IPS DF 4.7 (cell line): Measurements from ENCODE around the gene PARD3B.
"Not testable (repeated sequence)": the region's sequence is repeated elsewhere in the genome, so short reads cannot be mapped to it uniquely, and the experiment has no call there.

Experiments
- DNase-seq: peaks from one replicate; pipeline ENCODE4 v3.0.0-alpha.2; 2013; ENCODE audit warnings: low spot score; ENCODE audit errors: extremely low read depth

The PARD3B gene

DNA sequence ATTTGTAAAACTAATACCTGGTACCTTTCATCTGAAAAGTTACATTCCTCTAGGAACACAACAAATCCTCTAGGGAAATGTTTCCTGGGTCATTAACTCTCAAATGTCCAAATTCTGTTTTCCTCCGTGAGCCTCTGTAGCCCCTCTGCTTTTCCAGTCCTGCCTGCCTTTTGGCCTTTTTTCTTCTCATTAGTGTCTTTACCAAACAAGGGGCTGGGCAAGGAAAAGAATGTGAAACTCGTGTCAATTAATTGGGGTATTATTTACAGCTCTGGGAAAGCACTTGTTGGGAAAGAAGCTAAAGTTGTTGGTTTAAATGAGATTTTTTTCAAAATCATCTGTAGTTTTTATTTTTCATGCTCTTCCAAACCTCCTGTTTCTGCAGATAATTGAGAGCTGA lies 938.9 kb downstream of the PARD3B start:
- DNase-seq, result no peak

DNA sequence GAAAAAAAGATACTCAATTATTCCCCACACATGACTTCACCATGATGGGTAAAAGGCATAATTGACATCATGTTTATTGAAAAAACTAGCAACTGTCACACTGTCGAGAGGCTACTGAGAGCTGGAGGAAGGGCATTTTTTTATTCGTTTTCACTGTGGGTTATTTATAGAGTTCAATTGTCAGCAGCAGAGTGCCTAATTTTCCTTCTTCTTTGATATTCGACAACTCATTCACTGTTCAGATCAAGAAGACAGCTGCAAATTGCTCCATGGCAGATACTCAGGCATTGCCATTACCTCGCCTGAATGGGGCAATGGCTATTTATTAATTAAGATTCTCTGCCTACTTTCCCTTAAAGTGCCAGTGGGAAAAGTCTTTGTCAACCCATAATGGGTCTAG lies 939.5 kb downstream of the PARD3B start:
- DNase-seq, result no peak

DNA sequence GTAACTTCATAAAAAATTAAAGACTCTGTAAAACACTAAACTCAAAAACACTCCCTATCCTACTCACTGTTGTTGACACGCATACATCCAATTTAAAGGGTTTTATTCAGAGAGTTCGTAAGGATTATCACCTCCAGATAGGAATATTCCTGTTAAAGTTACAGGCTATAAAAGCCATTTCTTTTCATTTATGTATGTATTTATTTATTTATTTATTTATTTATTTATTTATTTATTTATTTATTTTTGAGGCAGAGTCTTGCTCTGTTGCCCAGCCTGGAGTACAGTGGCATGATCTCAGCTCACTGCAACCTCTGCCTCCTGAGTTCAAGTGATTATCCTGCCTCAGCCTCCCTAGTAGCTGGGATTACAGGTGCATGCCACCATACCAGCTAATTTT lies 948.3 kb downstream of the PARD3B start:
- not testable (repeated sequence) for DNase-seq

DNA sequence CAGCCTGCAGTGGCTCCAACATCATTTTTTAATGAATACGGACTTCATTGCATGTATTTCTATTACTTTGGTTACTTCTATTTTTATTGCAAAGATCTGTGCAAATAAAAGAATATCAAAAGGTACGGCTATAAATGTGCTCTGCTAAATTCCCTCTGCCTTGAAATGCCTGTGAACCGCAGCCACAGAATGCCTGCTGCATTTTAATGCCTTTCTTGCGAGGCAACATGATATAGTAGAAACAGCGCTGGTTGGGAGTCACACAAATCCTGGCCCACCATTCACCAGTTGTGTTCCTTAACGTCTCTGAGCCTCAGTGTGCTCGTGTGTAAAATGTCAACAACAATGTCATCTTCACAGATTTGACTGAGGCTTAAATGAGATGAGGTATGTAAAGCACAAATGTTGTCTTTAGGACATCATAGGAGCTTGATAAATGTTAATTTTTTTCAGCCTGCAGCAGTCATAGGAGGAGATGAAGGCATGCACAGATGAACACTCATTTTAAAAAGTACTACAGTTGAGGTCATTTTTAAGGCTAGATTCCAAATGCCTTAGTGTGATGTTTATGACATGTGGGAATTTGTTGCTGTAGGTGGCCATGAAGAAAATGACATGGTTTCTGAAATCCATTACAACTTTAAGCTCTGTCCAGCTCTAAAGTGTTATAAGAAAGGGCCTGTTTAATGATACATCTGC lies 949.4 kb downstream of the PARD3B start:
- DNase-seq, result no peak

DNA sequence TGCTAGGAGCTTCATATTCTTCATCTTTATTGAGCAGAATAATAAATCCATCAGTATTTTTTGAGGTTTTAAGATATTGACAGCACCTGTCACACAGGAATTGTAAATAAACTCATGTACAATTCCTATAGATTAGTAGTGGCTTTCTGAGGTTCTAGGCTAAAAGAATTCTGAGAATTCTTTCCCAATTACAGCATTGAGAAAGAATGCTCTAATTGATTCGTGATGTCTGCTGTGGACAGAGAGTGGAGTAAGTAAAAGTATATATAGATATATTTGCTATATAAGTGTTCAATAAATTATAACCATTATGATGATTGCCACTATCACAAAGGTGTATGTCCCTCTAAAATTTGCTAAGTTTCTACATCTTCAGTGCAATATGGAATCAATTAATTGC lies 950.5 kb downstream of the PARD3B start:
- DNase-seq, result no peak

DNA sequence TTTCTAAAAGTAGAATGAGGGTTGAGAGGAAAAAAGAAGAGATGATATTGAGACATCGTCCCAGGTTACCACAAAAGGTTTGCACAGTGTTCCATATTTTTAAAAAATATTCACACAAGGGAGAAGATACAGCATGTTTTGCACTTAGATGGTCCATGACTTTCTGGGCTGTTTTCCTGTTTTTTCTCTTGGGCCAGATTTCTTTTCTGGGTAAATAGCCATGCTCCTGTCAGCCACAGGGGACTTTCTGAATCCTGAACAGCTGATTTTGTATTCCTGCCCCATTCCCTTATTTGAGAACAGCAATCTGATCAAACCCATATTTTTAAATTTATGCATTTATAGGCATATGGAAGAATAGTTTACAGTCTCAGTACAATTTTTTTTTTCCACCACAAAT lies 951.1 kb downstream of the PARD3B start:
- DNase-seq, result no peak

DNA sequence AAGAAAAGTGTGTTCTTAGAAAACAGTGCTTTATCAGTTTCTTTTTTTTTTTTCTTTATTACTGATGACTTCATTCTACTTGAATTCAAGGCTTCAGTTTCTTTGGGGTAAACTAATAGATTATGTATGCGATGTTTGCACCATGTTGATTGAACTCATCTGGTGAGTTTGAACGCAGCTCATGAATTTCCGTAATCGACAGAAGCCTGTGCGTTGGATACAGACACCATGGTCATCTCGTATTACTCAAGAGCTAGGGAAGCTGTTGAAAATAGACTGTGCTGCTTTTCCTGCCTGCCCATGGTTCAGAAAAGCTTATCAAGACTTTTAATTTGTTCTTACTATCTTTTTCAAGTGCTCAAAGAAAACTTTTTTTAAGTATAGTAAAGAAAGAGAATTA lies 951.5 kb downstream of the PARD3B start:
- no peak for DNase-seq

DNA sequence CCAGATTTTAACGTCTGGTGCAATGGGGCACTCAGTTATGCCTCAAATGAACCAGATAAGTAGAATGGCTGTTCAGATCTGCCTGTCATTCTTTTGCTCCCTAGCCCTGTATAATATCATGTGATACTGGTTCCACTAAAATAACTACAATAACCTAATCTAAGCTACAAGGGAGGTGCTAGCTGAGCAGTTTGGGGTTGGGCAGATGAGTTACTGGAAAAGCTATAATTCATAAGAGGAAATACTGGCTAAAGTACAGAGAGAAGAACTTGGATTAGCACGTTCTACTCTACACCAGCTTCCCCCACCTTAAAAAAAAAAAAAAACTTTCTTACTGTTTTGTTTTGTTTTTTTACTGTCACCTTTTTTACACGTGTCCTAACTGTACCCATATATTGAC lies 953.7 kb downstream of the PARD3B start:
- no peak for DNase-seq

DNA sequence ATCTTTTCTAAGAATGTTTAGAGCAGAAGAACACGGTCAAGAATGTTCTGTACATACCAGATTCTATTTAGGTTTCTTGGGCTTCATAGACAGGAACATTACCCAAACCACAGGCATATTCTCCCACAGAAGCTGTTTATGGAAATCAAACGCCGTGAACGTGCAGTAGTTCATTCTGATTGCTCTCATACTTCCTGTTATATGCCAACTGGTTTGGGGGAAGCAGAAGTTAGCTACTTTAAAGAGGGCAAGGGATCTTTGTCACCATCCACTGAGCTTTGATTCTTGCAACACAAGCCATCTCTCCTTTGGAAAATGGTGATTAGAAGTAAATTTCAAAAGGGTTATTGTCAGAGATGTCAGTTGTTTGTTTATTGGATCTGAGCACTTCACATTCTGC lies 954.8 kb downstream of the PARD3B start:
- no peak for DNase-seq

DNA sequence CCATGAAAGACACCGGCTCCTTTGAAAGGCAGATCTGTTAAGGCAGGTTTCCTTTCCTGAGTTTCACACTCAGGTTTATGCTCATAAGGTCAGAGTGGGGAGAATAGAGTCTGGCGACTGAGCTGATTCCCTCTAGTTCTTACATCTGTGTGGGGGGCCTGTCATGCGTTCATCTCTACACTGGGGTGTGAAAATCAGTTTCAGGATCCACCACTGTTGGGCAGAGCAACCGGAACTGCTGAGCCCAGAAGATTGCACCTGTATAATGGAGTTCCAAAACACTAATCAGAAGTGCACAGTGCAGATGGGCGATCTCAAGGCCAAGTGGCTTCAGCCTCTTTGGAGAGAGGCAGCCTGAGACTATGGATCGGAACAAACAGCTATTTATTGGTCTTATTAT lies 955.7 kb downstream of the PARD3B start:
- no peak for DNase-seq

DNA sequence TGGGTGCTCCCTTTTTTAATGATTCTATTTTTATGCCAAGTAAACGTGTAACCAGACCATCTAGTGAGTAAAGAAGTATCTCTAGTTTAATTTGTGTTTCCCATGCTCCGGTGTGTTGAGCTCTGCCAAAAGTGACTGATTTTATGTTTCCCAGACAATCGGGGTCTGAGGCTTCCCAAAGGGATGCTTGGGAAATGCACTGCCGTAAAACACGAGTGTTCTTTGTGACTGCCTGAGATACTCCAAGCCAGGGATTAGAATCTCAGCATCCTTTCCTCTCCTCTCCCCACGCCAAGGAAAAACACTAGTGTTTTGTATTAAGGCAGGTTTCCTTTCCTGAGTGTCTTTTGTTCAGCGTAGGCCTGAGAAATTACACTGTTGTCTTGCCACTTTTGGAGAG lies 956.6 kb downstream of the PARD3B start:
- no peak for DNase-seq

DNA sequence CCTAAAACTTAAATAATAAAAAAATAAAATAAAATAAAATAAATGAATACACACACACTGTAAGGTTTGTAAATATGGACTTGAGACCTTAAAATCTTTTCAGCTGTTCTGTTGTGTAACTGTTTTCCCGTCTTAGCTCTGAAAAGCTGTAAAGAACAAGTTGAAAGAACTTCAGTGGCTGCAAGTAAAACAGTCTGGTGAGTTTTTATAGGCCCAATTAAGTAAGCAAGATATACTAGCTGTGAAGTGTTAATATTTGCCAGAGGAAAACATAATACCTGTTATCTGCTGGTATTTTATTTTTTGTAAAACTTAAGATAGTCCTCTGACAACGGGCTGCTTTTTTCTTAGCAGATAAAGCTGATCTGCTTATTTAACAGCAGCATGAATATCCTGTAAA lies 960.1 kb downstream of the PARD3B start:
- no peak for DNase-seq

DNA sequence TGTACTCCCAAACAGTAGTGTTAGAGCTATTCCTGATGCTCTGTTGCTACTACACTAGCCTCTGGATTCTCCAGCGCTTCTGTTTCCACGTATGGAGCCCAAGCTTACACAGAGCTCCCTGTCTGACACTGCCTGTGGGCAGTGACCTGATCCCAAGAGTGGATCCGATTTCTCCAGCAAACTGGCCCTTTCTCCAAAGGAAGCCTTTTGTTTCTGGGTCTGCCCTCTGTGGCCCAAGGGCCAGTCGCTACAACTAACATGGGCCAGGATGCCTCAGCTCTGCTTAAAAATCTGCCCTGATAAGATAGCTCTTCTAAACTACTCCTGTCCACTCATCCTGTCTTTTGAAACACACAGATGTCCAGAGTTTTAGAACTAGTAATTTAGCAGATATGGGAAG lies 964.4 kb downstream of the PARD3B start:
- DNase-seq, result no peak

DNA sequence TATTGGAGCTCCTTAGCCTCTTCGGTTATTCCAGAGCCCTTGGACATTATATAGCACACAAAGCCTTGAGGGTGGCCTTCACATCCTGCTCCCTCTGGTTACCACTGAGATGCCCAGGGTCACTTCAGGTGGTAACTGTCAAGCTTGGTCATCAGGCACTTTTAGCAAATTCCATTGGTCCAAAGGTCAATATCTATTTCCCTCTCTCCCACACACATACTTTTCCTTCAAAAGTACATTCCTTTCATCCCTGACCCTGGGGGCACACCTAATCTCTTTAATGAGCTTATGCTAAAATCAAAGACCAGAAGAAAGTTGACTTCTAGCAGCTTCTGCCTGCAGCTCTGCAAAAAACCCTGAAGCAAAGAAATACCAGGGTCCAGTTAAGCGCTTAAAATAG lies 965.1 kb downstream of the PARD3B start:
- no peak for DNase-seq

DNA sequence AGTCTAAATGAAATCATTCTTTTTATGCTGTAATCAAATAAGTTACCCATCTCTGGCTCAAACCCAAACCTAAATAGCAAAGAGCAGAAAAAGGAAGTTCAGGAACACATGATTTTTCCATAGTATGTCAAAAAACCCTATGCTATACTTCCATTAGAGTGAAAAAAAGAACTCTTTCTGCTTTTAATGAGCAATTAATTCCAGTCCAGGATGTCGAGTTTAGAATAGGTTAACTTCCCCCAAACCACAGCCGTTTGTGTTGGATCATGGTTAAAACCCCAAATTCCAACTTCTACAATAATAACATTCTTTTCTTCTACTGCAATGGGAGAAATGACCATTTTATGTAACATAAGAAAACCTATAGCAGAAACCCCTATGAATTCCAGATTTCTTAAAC lies 965.9 kb downstream of the PARD3B start:
- no peak for DNase-seq

DNA sequence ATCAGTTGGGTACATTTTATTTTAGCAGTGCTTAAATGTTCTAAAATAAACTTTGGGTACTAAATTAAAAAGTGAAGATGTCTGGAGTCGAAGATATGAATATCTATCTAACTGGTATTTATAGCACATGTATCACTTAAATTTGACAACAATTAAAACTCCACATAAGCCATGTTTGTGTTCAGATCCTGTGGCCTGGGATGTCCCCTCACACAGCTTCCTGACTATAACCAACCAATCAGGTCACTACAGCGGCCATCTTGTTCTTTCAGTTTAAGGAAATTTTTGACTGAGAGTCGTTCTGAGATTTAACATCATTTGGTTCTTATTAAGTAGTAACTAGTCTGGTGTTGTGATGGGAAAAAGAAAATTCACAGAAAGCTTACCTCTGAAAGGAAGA lies 966.4 kb downstream of the PARD3B start:
- DNase-seq, result no peak

DNA sequence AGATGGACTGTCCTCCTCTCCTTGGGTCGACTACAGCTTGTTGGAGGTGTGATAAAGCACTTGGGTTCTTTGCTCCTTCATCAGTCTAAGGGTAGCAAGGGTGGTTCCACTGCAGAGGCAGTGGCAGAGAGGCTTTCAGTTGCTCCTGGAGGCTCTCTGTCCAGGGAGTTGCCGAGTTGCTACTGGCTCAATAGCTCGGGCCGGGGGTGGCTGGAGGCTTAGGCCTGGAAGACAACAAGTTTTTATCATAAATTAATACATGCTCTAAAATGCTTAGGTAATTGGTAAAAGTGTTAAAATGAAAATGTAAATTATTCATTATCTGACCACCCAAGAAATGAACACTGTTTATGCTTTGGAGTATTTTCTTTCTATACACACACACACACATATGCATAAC lies 975.0 kb downstream of the PARD3B start:
- no peak for DNase-seq

DNA sequence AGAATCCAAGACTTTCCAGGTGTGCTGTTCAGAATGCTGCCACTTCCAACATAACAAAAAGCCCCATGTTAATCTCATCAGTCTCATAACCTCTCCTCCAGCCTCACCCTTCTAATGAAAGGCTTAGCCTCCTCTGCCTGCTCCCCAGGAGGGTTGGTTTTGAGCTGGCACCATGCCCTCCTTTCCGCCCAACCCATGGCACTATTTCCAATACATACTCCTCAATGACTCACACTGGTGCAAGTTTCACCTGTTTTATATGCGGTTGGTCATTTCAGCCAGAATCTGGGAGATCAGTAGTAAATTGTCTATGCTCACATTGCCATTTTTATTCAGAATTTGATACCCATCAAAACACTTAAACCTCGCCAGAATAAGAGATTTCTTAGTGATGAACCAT lies 979.4 kb downstream of the PARD3B start:
- DNase-seq, result no peak

DNA sequence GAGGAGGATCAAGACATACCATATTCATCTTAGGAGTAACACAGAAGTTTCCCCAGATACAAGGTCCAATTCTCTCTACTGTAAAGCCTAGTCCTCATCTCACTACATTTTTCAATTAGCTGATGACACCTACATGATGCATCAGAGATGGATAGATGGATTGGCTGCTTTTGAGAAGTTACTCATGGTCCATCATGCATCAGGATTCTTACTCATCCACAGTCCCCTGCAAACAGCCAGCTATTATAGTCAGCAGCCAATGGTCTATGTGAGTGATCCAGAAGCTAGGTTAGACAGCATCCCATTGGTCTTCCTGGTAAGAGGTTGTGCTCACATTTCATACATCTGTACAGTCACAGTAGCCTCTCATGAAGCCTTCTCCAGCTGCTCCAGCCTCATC lies 982.5 kb downstream of the PARD3B start:
- no peak for DNase-seq

DNA sequence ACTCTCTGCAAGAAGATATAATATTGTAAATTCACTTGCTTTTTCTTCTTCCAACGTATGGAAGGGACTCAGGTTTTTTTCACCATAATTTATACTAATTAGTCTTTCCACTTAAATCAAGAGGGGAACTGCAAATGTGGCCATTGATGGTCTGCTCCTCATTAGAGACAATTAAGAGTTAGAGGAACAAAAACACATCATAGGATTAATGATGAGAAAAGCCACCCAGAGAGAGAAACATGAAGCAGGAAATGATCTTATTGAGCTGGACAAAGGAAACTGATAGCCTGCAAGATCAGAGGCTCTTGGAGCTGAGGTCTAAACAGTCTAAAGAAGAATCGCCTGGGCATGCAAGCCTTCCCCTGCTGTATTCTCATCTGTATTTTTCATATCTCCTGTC lies 985.8 kb downstream of the PARD3B start:
- DNase-seq, result no peak

DNA sequence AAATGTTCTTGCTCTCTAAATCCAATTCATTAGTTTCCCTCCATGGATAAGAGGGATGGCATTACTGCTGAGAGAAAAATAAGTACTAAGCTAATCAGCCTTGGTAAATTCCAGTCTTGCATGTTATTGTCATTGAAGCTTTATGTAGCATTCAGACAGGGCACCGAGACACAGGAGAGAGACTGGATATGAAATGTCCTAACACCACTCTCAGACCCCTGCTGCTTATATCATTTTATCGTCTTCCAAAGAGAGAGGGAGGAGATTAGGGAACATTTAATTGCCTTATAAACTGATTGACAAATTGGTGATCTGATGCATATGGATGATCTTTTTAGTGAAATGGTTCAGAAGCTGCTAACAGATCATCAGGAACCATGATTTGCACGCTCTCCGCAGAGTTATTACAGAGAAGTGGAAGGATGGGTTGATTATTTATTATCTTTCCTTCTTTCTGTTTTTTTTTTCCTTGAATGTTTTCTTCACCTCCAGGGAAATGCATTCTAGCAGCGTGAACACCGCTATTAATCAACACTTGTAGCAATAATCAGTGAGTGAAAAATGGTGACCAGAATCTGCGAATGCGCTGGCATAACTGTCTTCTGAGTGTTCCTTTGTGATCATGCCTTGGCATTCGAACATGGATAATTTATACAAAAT lies 986.3 kb downstream of the PARD3B start:
- DNase-seq, result no peak

DNA sequence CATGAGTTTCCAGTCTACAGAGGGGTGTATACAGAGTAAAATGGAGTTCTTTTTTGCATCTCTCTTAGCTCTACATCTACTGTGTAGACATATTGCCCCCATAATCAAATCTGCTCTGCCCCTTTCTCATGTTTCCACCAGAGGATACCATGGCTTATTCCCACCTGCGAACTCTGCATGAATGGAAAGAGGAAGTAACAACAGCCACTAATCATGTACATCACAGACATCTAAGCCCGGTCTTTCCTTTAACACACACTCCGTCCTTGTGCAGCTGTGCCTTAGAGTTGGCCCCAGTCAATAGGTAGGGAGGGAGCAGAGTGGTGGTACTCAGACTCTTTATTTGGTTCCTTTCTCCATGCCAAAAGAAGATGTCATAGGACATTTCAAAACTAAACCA lies 989.7 kb downstream of the PARD3B start:
- no peak for DNase-seq

DNA sequence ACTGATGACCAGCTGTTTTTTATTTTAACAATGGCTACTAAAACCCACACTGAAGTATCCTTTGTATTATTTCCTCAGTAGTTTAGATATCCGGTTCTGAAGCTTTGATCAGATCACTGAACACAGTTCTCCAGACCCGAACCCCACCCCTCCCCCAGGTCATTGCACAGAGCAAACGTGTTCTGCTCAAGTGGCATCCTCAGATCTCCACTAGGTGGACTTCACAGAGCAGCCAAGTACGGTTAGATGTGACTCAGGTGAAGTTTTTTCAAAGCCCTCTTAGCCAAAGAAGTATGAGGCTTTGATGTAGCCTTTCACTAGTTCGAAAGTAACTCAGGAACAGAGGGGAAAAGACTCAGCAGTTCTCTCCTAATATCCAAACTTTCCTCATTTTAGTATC lies 994.3 kb downstream of the PARD3B start:
- no peak for DNase-seq

DNA sequence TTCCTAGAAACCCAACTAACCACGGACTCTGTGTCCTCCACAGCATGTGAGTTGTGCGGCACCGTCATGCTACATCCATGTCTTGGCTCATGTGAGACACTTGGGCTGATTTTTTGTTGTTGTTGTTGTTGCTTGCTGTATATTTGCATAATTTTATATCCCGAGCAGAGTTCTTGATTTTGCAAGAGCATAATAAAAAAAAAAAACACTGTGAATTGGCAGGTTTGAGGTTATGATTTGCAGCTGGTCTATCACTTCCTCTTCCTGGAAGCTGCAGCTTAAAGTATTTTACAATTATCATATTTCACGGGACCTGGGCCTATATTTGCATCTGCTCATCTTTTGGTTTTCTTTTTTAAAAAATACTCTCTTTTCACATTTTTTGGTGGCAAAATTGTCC lies 994.8 kb downstream of the PARD3B start:
- no peak for DNase-seq
